IMR-90 (cell line): ENCODE measurements around the gene PALLD. TPM values are rescaled to one million over a fixed set of nuclear protein-coding genes. Genes with fewer than 3 reads are reported as not detected.

ENCODE experiments used
- ATAC-seq: fragments of 200-7000 bp; cut with Tn5 transposase; 2 replicates; pipeline ENCODE4 v1.9.1; 2020; ENCODE audit warnings: low read depth, mild to moderate bottlenecking, moderate library complexity
- BruUV-seq: library from RNA; stranded (reverse); fragments of 400-500 nt; replicated peaks from 2 replicates; lab custom pipeline; 2021; lab: Mats Ljungman, UMichigan
- CTCF ChIA-PET: fragments of 300-600 bp; formaldehyde crosslinking; extraction: SDS; loops from one replicate; lab custom pipeline; 2021; ENCODE audit warnings: antibody characterized with exemption; lab: Yijun Ruan, JAX
- POLR2A ChIA-PET: fragments of 300-600 bp; sonication (Branson Sonifier 250); formaldehyde crosslinking; loops from one replicate; lab custom pipeline; 2022; ENCODE audit warnings: antibody characterized with exemption; ENCODE audit not compliant: unreplicated experiment; lab: Charles Lee
- DNase-seq: peaks from one replicate; pipeline ENCODE4 v3.0.0; 2013
- H2AFZ ChIP-seq: replicated peaks from 2 replicates; pipeline ENCODE3; 2013; ENCODE audit warnings: low read length, mild to moderate bottlenecking; ENCODE audit not compliant: poor library complexity
- H2AK5ac ChIP-seq: 2 replicates; pipeline ENCODE4 v1.6.1; 2013; ENCODE audit warnings: low read depth, low read length, inconsistent platforms
- H2AK9ac ChIP-seq: replicated peaks from 2 replicates; pipeline ENCODE3; 2013; ENCODE audit warnings: mild to moderate bottlenecking, low read depth, low read length, moderate library complexity; ENCODE audit not compliant: poor library complexity
- H2BK120ac ChIP-seq: 2 replicates; pipeline ENCODE4 v1.6.1; 2013; ENCODE audit warnings: low read depth, low read length, inconsistent platforms
- H2BK15ac ChIP-seq: 3 replicates; pipeline ENCODE4 v1.6.1; 2013; ENCODE audit warnings: low read depth, low read length, inconsistent platforms
- H2BK20ac ChIP-seq: 2 replicates; pipeline ENCODE4 v1.6.1; 2013; ENCODE audit warnings: low read depth, mild to moderate bottlenecking, inconsistent platforms, low read length, moderate library complexity
- H2BK5ac ChIP-seq: 2 replicates; pipeline ENCODE4 v1.6.1; 2013; ENCODE audit warnings: mild to moderate bottlenecking, low read depth, low read length, inconsistent platforms; ENCODE audit not compliant: poor library complexity, severe bottlenecking
- H3K14ac ChIP-seq: replicated peaks from 2 replicates; pipeline ENCODE4 v1.6.1; 2013; ENCODE audit warnings: low read depth, low read length, inconsistent platforms
- H3K18ac ChIP-seq: 2 replicates; pipeline ENCODE4 v1.6.1; 2013; ENCODE audit warnings: low read depth, low read length, control low read depth
- H3K23ac ChIP-seq: 2 replicates; pipeline ENCODE4 v1.6.1; 2013; ENCODE audit warnings: low read depth, low read length, inconsistent platforms
- H3K27ac ChIP-seq: 2 replicates; pipeline ENCODE4 v1.5.1; 2013; ENCODE audit warnings: mild to moderate bottlenecking, control low read depth, low read length; ENCODE audit not compliant: insufficient read depth
- H3K27me3 ChIP-seq: 2 replicates; pipeline ENCODE4 v1.6.1; 2013; ENCODE audit warnings: low read length; ENCODE audit not compliant: control insufficient read depth, insufficient read depth
- H3K36me3 ChIP-seq: 2 replicates; pipeline ENCODE4 v1.6.1; 2013; ENCODE audit warnings: low read length, mixed read lengths; ENCODE audit not compliant: control insufficient read depth, insufficient read depth
- H3K4ac ChIP-seq: 2 replicates; pipeline ENCODE4 v1.6.1; 2013; ENCODE audit warnings: low read depth, low read length, inconsistent platforms
- H3K4me1 ChIP-seq: 2 replicates; pipeline ENCODE4 v1.6.1; 2013; ENCODE audit warnings: low read length, mixed read lengths; ENCODE audit not compliant: control insufficient read depth, insufficient read depth
- H3K4me2 ChIP-seq: 2 replicates; pipeline ENCODE4 v1.6.1; 2013; ENCODE audit warnings: low read depth, mild to moderate bottlenecking, control low read depth, low read length, moderate library complexity
- H3K4me3 ChIP-seq: 2 replicates; pipeline ENCODE4 v1.5.1; 2013; ENCODE audit warnings: low read depth, mild to moderate bottlenecking, control low read depth, low read length, moderate library complexity; ENCODE audit not compliant: insufficient read depth
- H3K56ac ChIP-seq: 2 replicates; pipeline ENCODE4 v1.6.1; 2013; ENCODE audit warnings: low read length, inconsistent platforms; ENCODE audit not compliant: insufficient read depth; ENCODE audit errors: extremely low read depth
- H3K79me1 ChIP-seq, 2 experiments: 2 replicates each; pipeline ENCODE4 v1.6.1; 2013; ENCODE audit warnings: low read length in 2 of 2, inconsistent platforms in 1 of 2, low read depth in 1 of 2
- H3K9ac ChIP-seq: 2 replicates; pipeline ENCODE4 v1.6.1; 2013; ENCODE audit warnings: low read depth, low read length, control low read depth
- H3K9me1 ChIP-seq: 2 replicates; pipeline ENCODE4 v1.6.1; 2013; ENCODE audit warnings: low read length, inconsistent platforms; ENCODE audit not compliant: insufficient read depth
- H3K9me3 ChIP-seq: 2 replicates; pipeline ENCODE4 v1.6.1; 2013; ENCODE audit warnings: low read length; ENCODE audit not compliant: control insufficient read depth, insufficient read depth
- H4K20me1 ChIP-seq: 2 replicates; pipeline ENCODE4 v1.6.1; 2013; ENCODE audit warnings: low read length, inconsistent platforms; ENCODE audit not compliant: insufficient read depth
- H4K5ac ChIP-seq: 2 replicates; pipeline ENCODE4 v1.6.1; 2013; ENCODE audit warnings: mild to moderate bottlenecking, low read depth, low read length, control low read depth
- H4K8ac ChIP-seq, 2 experiments: 2 replicates each; pipeline ENCODE4 v1.6.1; 2013; ENCODE audit warnings: low read depth in 2 of 2, low read length in 2 of 2, control low read depth in 1 of 2, inconsistent platforms in 1 of 2
- H4K91ac ChIP-seq: 2 replicates; pipeline ENCODE4 v1.6.1; 2013; ENCODE audit warnings: low read depth, low read length, inconsistent platforms; ENCODE audit not compliant: insufficient read depth
- BHLHE40 ChIP-seq: fragments of 150-350 bp; IDR thresholded peaks from 2 replicates; pipeline ENCODE4 v1.6.1; 2016; ENCODE audit warnings: mild to moderate bottlenecking, low read depth, low read length
- CEBPB ChIP-seq: IDR thresholded peaks from 2 replicates; pipeline ENCODE4 v1.6.1; 2012; ENCODE audit warnings: low read depth, low read length, improper control_type of control experiment
- CHD1 ChIP-seq: IDR thresholded peaks from 2 replicates; pipeline ENCODE4 v1.6.1; 2012; ENCODE audit warnings: low read depth, low read length, improper control_type of control experiment
- CTCF ChIP-seq: conservative IDR thresholded peaks from 2 replicates; pipeline ENCODE4 v1.5.1; 2012; ENCODE audit warnings: mild to moderate bottlenecking, low read depth, low read length, improper control_type of control experiment
- ELK1 ChIP-seq: fragments of 150-350 bp; IDR thresholded peaks from 2 replicates; pipeline ENCODE4 v1.6.1; 2016; ENCODE audit warnings: low read depth, mild to moderate bottlenecking, low read length, moderate library complexity, borderline replicate concordance
- FOS ChIP-seq: fragments of 150-350 bp; IDR thresholded peaks from 2 replicates; pipeline ENCODE4 v1.6.1; 2016; ENCODE audit warnings: low read depth, low read length
- MAFK ChIP-seq: IDR thresholded peaks from 2 replicates; pipeline ENCODE4 v1.6.1; 2012; ENCODE audit warnings: low read depth, low read length, improper control_type of control experiment
- MAZ ChIP-seq: IDR thresholded peaks from 2 replicates; pipeline ENCODE4 v1.6.1; 2012; ENCODE audit warnings: low read depth, mild to moderate bottlenecking, low read length, improper control_type of control experiment, moderate library complexity, borderline replicate concordance
- MXI1 ChIP-seq: IDR thresholded peaks from 2 replicates; pipeline ENCODE4 v1.6.1; 2012; ENCODE audit warnings: low read depth, mild to moderate bottlenecking, low read length, moderate library complexity, borderline replicate concordance
- NFE2L2 ChIP-seq: fragments of 150-350 bp; IDR thresholded peaks from 2 replicates; pipeline ENCODE4 v1.6.1; 2016; ENCODE audit warnings: low read depth, mild to moderate bottlenecking, low read length
- POLR2A ChIP-seq: IDR thresholded peaks from 2 replicates; pipeline ENCODE4 v1.6.1; 2012; ENCODE audit warnings: mild to moderate bottlenecking, low read depth, low read length
- RAD21 ChIP-seq: IDR thresholded peaks from 2 replicates; pipeline ENCODE4 v1.6.1; 2012; ENCODE audit warnings: low read length, improper control_type of control experiment
- RCOR1 ChIP-seq: IDR thresholded peaks from 2 replicates; pipeline ENCODE4 v1.6.1; 2012; ENCODE audit warnings: mild to moderate bottlenecking, low read length, improper control_type of control experiment; ENCODE audit not compliant: insufficient replicate concordance
- RFX5 ChIP-seq: IDR thresholded peaks from 2 replicates; pipeline ENCODE4 v1.8.0; 2012; ENCODE audit warnings: low read depth, mild to moderate bottlenecking, low read length, moderate library complexity
- SMC3 ChIP-seq: fragments of 150-350 bp; IDR thresholded peaks from 2 replicates; pipeline ENCODE4 v1.6.1; 2016; ENCODE audit warnings: low read depth, mild to moderate bottlenecking, antibody characterized with exemption, low read length, moderate library complexity
- USF2 ChIP-seq: fragments of 150-350 bp; IDR thresholded peaks from 2 replicates; pipeline ENCODE4 v1.6.1; 2017; ENCODE audit warnings: mild to moderate bottlenecking, antibody characterized with exemption, low read length, low read depth
- WGBS, 2 experiments: methylation state at CpG; one replicate each; pipeline versions ENCODE4 v1.1.5 to v1.1.7; 2013; ENCODE audit warnings: missing lambda C conversion rate in 2 of 2; ENCODE audit not compliant: insufficient read length in 1 of 2; ENCODE audit errors: extremely low coverage in 2 of 2; 5-methylcytosine and 5-hydroxymethylcytosine counted together
- dilution Hi-C: fragments of 300-500 bp; cut with HindIII; formaldehyde crosslinking; loops from one replicate; pipeline ENCODE4 v1.14.3; 2018; ENCODE audit warnings: low sequenced_read_pairs; ENCODE audit not compliant: unreplicated experiment
- in situ Hi-C: fragments of 300-500 bp; cut with MboI; formaldehyde crosslinking; loops from 3 replicates; pipeline ENCODE4 v1.14.3; 2019; ENCODE audit warnings: low sequenced_read_pairs, inconsistent platforms, mixed read lengths
- intact Hi-C: fragments of 100-400 bp; cut with micrococcal nuclease; formaldehyde crosslinking; loops from 2 replicates; pipeline ENCODE4 v1.10.0; 2022
- polyA plus RNA-seq, 3 experiments: library from polyadenylated mRNA; depleted of rRNA; stranded (reverse); fragments of >200 nt; gene quantifications; 2 replicates each; pipeline ENCODE4 v1.2.3, GENCODE V29; 2012; ENCODE audit warnings: low replicate concordance in 1 of 3
- total RNA-seq: library from RNA; depleted of rRNA; stranded (reverse); fragments of >200 nt; gene quantifications from 2 replicates; pipeline ENCODE4 v1.2.3, GENCODE V29; 2012

PALLD gene
- total and polyA plus RNA-seq, 2 of the 4 experiments (the other 2 are of a cell fraction), result 91.0 to 91.9 TPM

- Histone ChIP-seq H3K14ac (no peak overlapping the region), H3K9me1 (peaks cover 4% of the 10 kb centered on the region; the same call in 1 of the 2 replicates), H4K20me1 (no peaks in the 10 kb centered on the region), H3K56ac (no peak overlapping the region), H2AK5ac (no peak overlapping the region), H3K23ac (no peak overlapping the region), H2AFZ (no peak overlapping the region), H3K27ac (no peak overlapping the region), H2BK20ac (no peak overlapping the region), H2BK5ac (no peak overlapping the region), H2BK15ac (no peak overlapping the region), H3K18ac (no peak overlapping the region), H3K4ac (no peak overlapping the region), H2BK120ac (no peak overlapping the region), H3K9me3 (no peaks in the 10 kb centered on the region), H3K27me3 (no peaks in the 10 kb centered on the region), H3K4me3 (no peak overlapping the region), H4K5ac (no peak overlapping the region), H3K4me1 (peaks cover 8% of the 10 kb centered on the region; the same call in 1 of the 2 replicates), H3K79me1 (no peaks in the 10 kb centered on the region), H3K4me2 (no peak overlapping the region), H3K9ac (no peak overlapping the region; the same call in 1 of the 2 replicates), H4K8ac (no peak overlapping the region), H3K36me3 (no peaks in the 10 kb centered on the region), H4K91ac (no peak overlapping the region), H2AK9ac (no peak overlapping the region)
- no TSS peak for BruUV-seq
- ATAC-seq, result no peak
- TF ChIP-seq FOS (no peak), MAZ (no peak), MAFK (no peak), CTCF (no peak), NFE2L2 (no peak), CHD1 (no peak), RFX5 (no peak), RCOR1 (no peak), USF2 (no peak), RAD21 (no peak), POLR2A (no peak), CEBPB (no peak), ELK1 (no peak), MXI1 (no peak), SMC3 (no peak), BHLHE40 (no peak)
- ChIA-PET CTCF (no interaction called here), POLR2A (no interaction called here)
- intact Hi-C loops (loop anchor here (5.0 kb wide), 1 partner anchor 191 kb away; no protein-coding TSS in a partner anchor), dilution Hi-C loops (no loop called here), in situ Hi-C loops (loop anchor here (25.0 kb wide), 2 partner anchors 109 to 334 kb away; no protein-coding TSS in a partner anchor)
- no peak for DNase-seq
- WGBS, 2 experiments, result no CpG with 5 or more reads among the region's 2 CpGs
Observed at GRCh38 chr4:168521721-168522120, 24.9 kb downstream of the PALLD start.
